Upper lobe of right lung (tissue), 1 donor: ENCODE results near the gene ADAR. TPM values are rescaled to one million over a fixed set of nuclear protein-coding genes. Genes with fewer than 3 reads are reported as not detected.

Source experiments
- ATAC-seq: fragments of 200-7000 bp; cut with Tn5 transposase; one replicate; pipeline ENCODE4 v1.9.1; 2020; ENCODE audit warnings: mild to moderate bottlenecking, moderate library complexity
- DNase-seq: peaks from one replicate; pipeline ENCODE4 v3.0.0-alpha.2; 2020
- H3K27ac ChIP-seq: fragments of 200-600 bp; one replicate; pipeline ENCODE4 v1.8.0; 2022
- H3K27me3 ChIP-seq: fragments of 200-600 bp; one replicate; pipeline ENCODE4 v1.8.0; 2022; ENCODE audit warnings: mild to moderate bottlenecking
- H3K36me3 ChIP-seq: fragments of 200-600 bp; one replicate; pipeline ENCODE4 v1.8.0; 2022
- H3K4me1 ChIP-seq: fragments of 200-600 bp; one replicate; pipeline ENCODE4 v1.8.0; 2022
- H3K4me3 ChIP-seq: fragments of 200-600 bp; one replicate; pipeline ENCODE4 v1.8.0; 2022; ENCODE audit warnings: mild to moderate bottlenecking
- H3K9me3 ChIP-seq: fragments of 200-600 bp; one replicate; pipeline ENCODE4 v1.8.0; 2022
- intact Hi-C: fragments of 100-400 bp; cut with DNase I; formaldehyde crosslinking; loops from one replicate; pipeline ENCODE4 v1.11.0; 2022
- total RNA-seq: library from RNA; stranded (reverse); fragmentation: NEBNext Ultra II Directional; extraction: Animal tissue kit (Norgen Biotek cat#: 25700); gene quantifications from one replicate; pipeline ENCODE4 v1.2.1, GENCODE V29; 2021
- TF ChIP-seq, protein P1 (sequence below): fragments of 200-600 bp; IDR thresholded peaks from one replicate; pipeline ENCODE4 v1.8.0; 2022; ENCODE audit warnings: antibody characterized with exemption
- donor health status: DM: no; HTN: yes; CAD: no; lungs with severe emphysema.

The ADAR gene
- total RNA-seq, 1 donor from 2014 or later: 205 TPM

DNA sequence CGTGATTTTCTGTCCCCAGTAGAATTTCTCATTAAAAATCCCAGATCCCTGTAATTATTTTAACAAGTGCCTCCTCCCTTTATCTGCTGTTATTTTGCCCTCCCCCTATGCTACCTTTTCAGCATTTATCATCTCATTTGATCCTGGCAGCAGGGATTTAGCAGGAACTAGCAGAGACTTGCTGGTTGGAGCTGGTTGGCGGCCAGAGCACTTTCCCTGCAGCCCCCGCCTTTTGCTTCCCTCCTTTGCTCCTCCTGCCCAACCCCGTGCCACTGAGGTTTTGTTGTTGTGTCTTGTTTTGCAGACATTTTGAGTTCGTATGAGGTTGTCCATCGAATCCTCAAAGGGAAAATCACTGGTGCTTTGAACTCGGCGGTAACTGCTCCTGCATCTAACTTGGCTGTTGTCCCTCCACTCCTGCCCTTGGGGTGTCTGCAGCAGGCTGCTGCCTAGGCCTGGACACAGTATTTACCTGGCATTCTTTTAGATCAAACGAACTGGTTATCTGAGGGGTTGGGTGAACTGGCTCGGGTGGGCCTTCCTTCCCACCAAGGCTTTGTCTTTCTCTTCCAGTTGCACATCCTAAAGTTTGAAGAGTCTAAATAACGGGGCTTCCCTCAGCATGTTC is 60.8 kb downstream of the ADAR start:
- no peak for DNase-seq
- no peaks in the 10 kb centered on the region for H3K9me3 ChIP-seq
- H3K27me3 ChIP-seq: no peaks in the 10 kb centered on the region
- no peak overlapping the region for H3K4me3 ChIP-seq
- H3K36me3 ChIP-seq: peaks cover 41% of the 10 kb centered on the region
- TF ChIP-seq, protein P1, sequence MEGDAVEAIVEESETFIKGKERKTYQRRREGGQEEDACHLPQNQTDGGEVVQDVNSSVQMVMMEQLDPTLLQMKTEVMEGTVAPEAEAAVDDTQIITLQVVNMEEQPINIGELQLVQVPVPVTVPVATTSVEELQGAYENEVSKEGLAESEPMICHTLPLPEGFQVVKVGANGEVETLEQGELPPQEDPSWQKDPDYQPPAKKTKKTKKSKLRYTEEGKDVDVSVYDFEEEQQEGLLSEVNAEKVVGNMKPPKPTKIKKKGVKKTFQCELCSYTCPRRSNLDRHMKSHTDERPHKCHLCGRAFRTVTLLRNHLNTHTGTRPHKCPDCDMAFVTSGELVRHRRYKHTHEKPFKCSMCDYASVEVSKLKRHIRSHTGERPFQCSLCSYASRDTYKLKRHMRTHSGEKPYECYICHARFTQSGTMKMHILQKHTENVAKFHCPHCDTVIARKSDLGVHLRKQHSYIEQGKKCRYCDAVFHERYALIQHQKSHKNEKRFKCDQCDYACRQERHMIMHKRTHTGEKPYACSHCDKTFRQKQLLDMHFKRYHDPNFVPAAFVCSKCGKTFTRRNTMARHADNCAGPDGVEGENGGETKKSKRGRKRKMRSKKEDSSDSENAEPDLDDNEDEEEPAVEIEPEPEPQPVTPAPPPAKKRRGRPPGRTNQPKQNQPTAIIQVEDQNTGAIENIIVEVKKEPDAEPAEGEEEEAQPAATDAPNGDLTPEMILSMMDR: no peak
- no peak for ATAC-seq
- H3K27ac ChIP-seq: no peak overlapping the region
- peaks cover 18% of the 10 kb centered on the region for H3K4me1 ChIP-seq
- intact Hi-C loops: loop anchor here (10.0 kb wide), 1 partner anchor 72 kb away; no protein-coding TSS in a partner anchor

DNA sequence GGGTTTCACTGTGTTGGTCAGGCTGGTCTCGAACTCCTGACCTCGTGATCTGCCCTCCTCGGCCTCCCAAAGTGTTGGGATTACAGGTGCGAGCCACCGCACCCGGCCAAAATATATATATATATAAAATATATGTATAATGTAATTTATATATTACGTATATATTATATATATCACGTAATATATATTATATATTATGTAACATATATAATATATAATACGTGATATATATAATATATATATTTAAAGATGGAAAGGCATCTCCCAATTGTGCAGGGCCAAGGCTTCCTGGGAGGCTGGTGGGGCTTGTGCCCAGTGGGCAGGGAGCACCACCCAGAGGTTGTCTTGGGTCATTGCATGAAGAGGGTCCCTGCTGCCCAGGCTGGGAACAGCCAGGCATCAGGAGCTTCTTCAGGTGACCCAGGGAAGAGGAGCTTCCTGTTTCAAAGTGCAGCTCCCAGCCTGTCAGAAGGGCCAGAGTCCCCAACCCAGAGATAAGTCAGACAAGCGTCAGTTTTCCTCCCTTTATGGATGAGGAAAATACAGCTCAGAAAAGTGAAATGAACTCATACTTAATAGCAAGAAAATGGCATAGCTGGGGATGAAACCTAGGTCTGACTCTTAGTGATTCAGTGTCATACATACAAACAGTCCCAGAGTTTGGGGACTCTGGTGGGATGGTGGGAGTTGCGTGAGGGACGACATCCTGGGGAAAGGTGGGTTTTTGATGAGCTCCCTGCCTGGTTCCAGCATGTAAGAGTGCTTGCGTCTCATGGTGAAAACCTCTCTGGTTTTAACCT is 61.5 kb downstream of the ADAR start:
- H3K4me3 ChIP-seq: no peak overlapping the region
- H3K4me1 ChIP-seq: peaks cover 18% of the 10 kb centered on the region
- H3K36me3 ChIP-seq: peaks cover 33% of the 10 kb centered on the region
- intact Hi-C loops: loop anchor here (10.0 kb wide), 1 partner anchor 72 kb away; no protein-coding TSS in a partner anchor
- no peak overlapping the region for H3K27ac ChIP-seq
- ATAC-seq: peak; percentile 94
- H3K9me3 ChIP-seq: no peaks in the 10 kb centered on the region
- H3K27me3 ChIP-seq: no peaks in the 10 kb centered on the region
- TF ChIP-seq, protein P1: peak; percentile 85
- peak; percentile 79 for DNase-seq

DNA sequence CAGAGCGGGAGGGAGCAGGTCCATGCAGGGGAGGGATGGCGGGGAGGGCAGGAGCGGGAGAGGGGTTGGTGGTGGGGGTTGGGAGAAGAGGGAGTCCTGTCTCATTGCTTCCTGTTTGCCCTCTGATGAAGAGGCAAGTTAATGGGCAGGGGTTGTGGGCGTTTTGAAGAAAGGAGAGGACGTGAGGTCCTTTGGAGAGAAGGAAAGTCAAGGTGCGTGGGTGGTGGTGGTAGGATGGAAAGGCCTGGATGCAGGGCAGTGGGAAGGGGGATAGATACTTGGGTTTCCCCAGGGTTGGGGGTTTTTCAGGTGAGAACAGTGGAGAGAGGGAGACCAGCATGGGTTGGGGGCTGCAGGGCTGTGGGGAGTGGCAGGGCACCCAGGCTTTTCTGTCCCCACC is 66.8 kb downstream of the ADAR start:
- H3K4me1 ChIP-seq: no peaks in the 10 kb centered on the region
- no peaks in the 10 kb centered on the region for H3K36me3 ChIP-seq
- TF ChIP-seq, protein P1: no peak
- no peaks in the 10 kb centered on the region for H3K27me3 ChIP-seq
- no peak overlapping the region for H3K27ac ChIP-seq
- ATAC-seq (no peak), DNase-seq (no peak)
- H3K9me3 ChIP-seq: no peaks in the 10 kb centered on the region
- intact Hi-C loops: loop anchor here (10.0 kb wide), 1 partner anchor 66 kb away; no protein-coding TSS in a partner anchor
- no peak overlapping the region for H3K4me3 ChIP-seq

DNA sequence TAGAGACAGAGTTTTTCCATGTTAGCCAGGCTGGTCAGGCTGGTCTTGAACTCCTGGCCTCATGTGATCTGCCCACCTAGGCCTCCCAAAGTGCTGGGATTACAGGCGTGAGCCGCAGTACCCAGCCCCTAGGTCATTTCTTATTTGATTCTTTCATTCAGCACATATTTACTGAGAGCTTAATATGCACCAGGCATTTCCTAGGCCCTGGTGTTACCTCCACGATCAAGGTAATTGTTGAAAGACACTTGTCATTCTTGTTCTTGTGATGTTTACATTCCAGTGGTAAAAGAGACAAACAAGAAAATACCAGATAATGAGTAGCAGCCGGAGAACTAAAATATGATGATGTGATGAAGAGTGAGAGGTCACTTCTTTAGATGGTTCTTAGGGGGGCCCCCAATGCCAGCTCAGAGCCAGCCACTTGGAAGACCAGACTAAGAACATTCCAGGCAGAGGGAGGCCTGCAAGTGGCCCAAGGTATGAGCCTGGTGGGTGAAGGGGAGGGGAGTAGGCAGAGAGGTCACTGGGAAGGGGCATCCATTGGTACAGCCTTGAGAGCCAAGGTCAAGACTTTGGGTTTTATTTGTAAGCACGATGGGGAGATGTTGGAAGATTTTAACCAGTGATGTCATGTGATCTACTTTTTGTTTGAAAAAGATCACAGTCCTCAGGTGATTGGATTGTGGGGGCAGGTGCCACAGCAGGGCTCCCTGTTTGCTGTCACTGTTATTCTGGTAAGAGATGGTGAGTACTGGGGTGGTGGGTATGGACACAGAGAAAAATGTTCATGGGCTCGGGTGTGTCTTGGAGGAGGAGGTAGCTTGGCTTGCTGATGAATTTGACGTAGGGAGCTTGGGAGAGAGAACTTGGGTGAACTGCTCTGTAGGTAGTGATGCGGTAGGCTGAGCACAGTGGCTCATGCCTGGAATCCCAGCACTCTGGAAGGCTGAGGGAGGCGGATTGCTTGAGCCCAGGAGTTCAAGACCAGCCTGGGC is 68.2 kb downstream of the ADAR start:
- Histone ChIP-seq H3K4me1 (no peaks in the 10 kb centered on the region), H3K9me3 (no peaks in the 10 kb centered on the region), H3K27ac (no peak overlapping the region), H3K4me3 (no peak overlapping the region), H3K27me3 (no peaks in the 10 kb centered on the region), H3K36me3 (no peaks in the 10 kb centered on the region)
- intact Hi-C loops: loop anchor here (10.0 kb wide), 1 partner anchor 65 kb away; no protein-coding TSS in a partner anchor
- TF ChIP-seq, protein P1: no peak
- ATAC-seq: peak; percentile 87
- DNase-seq: no peak

DNA sequence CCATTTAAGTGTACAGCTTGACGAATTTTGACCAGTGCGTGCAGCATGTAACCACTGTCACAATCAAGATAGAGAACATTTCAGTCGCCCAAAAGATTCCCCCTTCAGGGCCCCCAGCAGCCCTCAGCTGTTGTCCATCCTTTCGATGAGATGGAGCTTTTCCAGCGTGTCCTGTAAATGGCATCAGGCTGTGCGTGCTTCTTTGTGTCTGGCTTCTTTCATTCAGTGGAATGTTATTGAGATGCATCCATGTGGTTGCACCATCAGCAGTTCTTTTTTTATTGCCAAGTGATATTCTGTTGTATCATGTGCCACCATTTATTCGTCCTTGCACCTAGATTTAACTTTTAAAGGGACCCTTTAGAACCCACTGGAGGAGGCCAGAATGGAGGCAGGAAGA is 71.4 kb downstream of the ADAR start:
- H3K27ac ChIP-seq: no peak overlapping the region
- DNase-seq: no peak
- no peaks in the 10 kb centered on the region for H3K36me3 ChIP-seq
- intact Hi-C loops: no loop called here
- H3K4me1 ChIP-seq: no peaks in the 10 kb centered on the region
- no peak for ATAC-seq
- H3K27me3 ChIP-seq: no peaks in the 10 kb centered on the region
- TF ChIP-seq, protein P1: no peak
- no peaks in the 10 kb centered on the region for H3K9me3 ChIP-seq
- no peak overlapping the region for H3K4me3 ChIP-seq
